SJCRH30 (cell line): ENCODE results near the gene SLC22A23. TPM values are rescaled to one million over a fixed set of nuclear protein-coding genes. Genes with fewer than 3 reads are reported as not detected.
A peak's percentile ranks its signal among the peaks of the same experiment; 100 is the strongest.

Experiments used
- DNase-seq, 2 experiments: peaks; one replicate each; pipeline ENCODE4 v3.0.0-alpha.2; 2015 to 2020
- H3K27ac ChIP-seq: fragments of 250-450 bp; sonication (Bioruptor Pico); 2 replicates; pipeline ENCODE4 v1.5.1; 2020; ENCODE audit warnings: mild to moderate bottlenecking, moderate library complexity
- H3K27me3 ChIP-seq: fragments of 250-450 bp; sonication (Bioruptor Pico); 2 replicates; pipeline ENCODE4 v1.5.1; 2020; ENCODE audit warnings: mild to moderate bottlenecking, moderate library complexity
- H3K36me3 ChIP-seq: fragments of 250-450 bp; sonication (Bioruptor Pico); 2 replicates; pipeline ENCODE4 v1.5.1; 2020; ENCODE audit warnings: mild to moderate bottlenecking, moderate library complexity
- H3K4me1 ChIP-seq: fragments of 250-450 bp; sonication (Bioruptor Pico); 2 replicates; pipeline ENCODE4 v1.5.1; 2020; ENCODE audit warnings: mild to moderate bottlenecking, moderate library complexity
- H3K4me3 ChIP-seq: fragments of 250-450 bp; sonication (Bioruptor Pico); 2 replicates; pipeline ENCODE4 v1.5.1; 2020; ENCODE audit warnings: mild to moderate bottlenecking, moderate library complexity
- H3K9me3 ChIP-seq: fragments of 250-450 bp; sonication (Bioruptor Pico); replicated peaks from 2 replicates; pipeline ENCODE4 v1.5.1; 2020; ENCODE audit warnings: mild to moderate bottlenecking, moderate library complexity
- total RNA-seq: library from RNA; depleted of rRNA; stranded (reverse); fragments of >200 nt; shearing (Covaris generic); gene quantifications from 2 replicates; pipeline ENCODE4 v1.2.3, GENCODE V29; 2014

The SLC22A23 gene
- total RNA-seq, 1 experiment from 2014 or later: 0.43 TPM

DNA sequence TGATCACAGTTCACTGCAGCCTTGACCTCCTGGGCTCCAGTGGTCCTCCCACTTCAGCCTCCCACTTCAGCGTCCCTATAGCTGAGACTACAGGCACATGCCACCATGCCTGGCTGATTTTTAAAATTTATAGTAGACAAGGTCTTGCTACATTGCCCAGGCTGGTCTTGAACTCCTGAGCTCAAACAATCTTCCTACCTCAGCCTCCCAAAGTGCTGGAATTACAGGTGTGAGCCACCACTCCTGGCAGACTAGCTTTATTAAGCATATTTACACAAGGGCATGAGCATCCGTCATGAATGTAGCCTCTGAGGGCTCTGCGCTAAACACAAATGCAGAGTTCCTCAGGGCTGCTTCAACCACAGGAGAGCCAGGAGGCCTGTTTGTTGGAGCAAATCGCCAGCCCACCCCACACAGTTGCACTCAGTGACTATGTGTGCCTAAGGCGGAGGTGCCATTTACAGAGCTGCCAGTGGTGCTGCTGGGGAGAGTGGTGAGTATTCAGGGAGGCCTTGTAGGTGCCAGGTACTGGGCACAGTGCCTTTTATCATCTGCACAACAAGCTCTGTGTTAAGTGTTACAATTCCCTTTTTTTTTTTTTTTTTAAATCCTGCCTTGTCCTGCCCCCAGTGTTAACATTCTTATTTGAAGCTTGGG lies 119.9 kb downstream of the SLC22A23 start:
- H3K9me3 ChIP-seq: no peaks in the 10 kb centered on the region
- peaks cover 44% of the 10 kb centered on the region for H3K4me1 ChIP-seq
- H3K27ac ChIP-seq: no peak overlapping the region

DNA sequence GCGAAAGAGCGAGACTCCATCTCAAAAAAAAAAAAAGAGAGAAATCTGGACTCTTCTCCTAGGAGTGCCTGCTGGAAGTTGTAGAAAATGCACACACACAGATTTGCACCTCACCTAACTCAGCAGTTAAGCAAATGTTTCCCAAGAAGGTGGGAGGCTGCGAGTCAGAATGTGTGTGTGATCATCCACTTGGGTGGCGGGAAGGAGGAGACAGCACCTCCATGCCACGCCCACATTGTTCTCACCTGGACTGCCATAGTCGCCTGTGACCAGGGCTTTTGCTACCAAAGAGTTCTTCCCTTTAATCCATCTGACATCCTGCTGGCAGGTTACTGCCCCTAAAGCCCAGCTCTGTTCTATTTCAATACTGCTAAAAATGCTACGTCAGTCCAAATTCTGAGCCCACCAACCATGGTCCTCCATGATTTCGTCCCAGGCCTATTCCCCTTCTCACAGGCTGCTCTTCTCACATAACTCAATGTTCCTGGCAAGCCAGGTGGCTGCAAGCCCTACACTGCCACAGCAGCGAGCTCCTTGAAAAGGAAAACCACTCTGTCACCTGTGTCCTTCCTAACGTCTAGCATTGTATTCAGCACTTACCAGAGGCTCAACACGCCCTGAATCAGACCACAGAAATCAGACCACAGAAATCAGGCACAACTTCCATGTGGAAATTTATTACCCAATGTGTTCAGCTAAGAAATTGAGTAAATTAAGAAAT lies 120.6 kb downstream of the SLC22A23 start:
- no peak for DNase-seq
- H3K4me1 ChIP-seq: peaks cover 39% of the 10 kb centered on the region
- no peak overlapping the region for H3K4me3 ChIP-seq
- no peaks in the 10 kb centered on the region for H3K9me3 ChIP-seq
- no peaks in the 10 kb centered on the region for H3K27me3 ChIP-seq
- no peak overlapping the region for H3K27ac ChIP-seq
- H3K36me3 ChIP-seq: no peaks in the 10 kb centered on the region

More for the DNA sequence above, 119.9 kb downstream of the SLC22A23 start:
- no peak overlapping the region for H3K4me3 ChIP-seq
- no peaks in the 10 kb centered on the region for H3K27me3 ChIP-seq
- DNase-seq: no peak
- H3K36me3 ChIP-seq: no peaks in the 10 kb centered on the region

DNA sequence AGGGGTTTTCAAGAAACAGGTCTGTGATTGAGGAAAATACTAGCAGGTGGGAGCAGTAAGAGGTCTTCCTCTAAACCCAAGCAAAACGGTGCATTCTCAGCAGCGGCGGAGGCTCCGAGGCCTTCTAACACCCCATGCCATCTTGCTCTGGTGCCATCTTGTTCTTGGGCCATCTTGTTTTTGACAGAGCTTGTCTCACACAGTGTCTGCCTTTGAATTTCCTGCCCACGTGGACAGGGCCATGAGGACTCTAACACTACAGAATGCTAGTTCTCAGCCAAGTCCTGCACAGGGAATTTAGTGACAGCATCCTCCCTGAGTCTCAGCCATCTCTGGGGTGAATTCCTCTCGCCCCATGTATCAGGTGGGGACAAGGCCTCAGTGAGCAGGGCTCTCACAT lies 121.7 kb downstream of the SLC22A23 start:
- Histone ChIP-seq H3K4me3 (no peak overlapping the region), H3K27me3 (no peaks in the 10 kb centered on the region), H3K9me3 (no peaks in the 10 kb centered on the region), H3K36me3 (no peaks in the 10 kb centered on the region), H3K27ac (peak overlapping the region; percentile 23), H3K4me1 (peaks cover 31% of the 10 kb centered on the region)
- DNase-seq: no peak

DNA sequence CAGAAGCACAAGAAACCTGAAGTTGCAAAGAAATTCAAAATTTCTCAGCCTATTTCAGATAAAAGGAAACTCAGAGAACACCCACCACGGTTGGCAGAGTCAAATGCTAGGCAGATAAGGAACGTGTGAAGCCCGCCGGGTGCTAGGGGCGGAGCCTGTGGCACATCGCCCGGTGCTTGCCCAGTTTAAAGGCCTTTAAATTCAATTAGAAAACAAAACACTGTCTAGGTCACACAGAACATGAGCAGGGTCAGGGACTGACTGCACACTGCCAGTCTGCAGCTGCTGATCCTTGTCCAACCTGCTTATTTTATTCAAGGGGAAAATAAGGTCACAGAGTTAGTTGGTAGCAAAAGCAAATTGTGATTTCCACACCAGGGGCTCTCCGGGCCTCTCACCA lies 122.3 kb downstream of the SLC22A23 start:
- peaks cover 24% of the 10 kb centered on the region for H3K4me1 ChIP-seq
- no peaks in the 10 kb centered on the region for H3K9me3 ChIP-seq
- peak overlapping the region; percentile 23 for H3K27ac ChIP-seq
- H3K4me3 ChIP-seq: no peak overlapping the region
- H3K36me3 ChIP-seq: no peaks in the 10 kb centered on the region
- H3K27me3 ChIP-seq: no peaks in the 10 kb centered on the region
- DNase-seq: peak; percentile 66 to 78

DNA sequence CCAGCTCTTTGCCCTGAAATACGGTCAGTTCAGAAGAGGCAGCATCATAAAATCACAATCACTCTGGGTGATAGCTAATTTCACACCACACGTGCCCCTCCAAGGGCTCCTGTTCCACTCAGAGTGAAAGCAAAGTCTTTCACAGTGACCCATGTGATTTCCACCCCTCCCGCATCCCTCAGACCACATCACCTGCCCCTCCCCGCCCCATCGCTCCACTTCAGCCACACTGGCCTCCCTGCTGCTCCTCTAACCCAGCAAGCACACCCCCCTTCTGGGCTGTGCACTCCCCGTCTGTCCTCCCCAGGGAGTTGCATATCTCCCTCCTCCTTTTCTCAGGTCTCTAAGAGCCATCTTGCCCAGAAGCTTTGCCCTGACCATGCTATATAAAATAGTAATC lies 123.6 kb downstream of the SLC22A23 start:
- H3K4me3 ChIP-seq: no peak overlapping the region
- no peaks in the 10 kb centered on the region for H3K36me3 ChIP-seq
- no peaks in the 10 kb centered on the region for H3K27me3 ChIP-seq
- DNase-seq: no peak
- peaks cover 19% of the 10 kb centered on the region for H3K4me1 ChIP-seq
- H3K27ac ChIP-seq: no peak overlapping the region
- H3K9me3 ChIP-seq: no peaks in the 10 kb centered on the region

DNA sequence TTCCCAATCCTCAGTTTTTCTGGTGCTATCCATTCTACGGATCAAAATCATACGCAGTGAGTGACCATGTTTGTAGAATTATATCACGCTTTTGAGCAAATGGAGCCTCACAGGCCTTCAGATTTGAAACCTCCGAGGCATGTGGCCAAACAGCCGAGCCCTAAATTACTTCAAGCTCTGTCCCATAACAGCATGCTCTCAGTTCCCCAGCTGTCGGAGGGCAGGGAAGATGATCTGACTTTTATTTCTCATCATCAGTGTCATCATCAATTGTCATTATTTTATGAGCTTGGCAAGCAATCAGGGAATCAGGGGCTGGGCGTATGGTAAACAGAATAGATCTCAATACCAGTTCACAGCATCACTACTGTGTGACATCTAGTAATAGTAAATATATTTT lies 124.9 kb downstream of the SLC22A23 start:
- H3K36me3 ChIP-seq: no peaks in the 10 kb centered on the region
- H3K27ac ChIP-seq: no peak overlapping the region
- no peak overlapping the region for H3K4me3 ChIP-seq
- H3K4me1 ChIP-seq: peaks cover 11% of the 10 kb centered on the region
- no peak for DNase-seq
- no peaks in the 10 kb centered on the region for H3K27me3 ChIP-seq
- no peaks in the 10 kb centered on the region for H3K9me3 ChIP-seq

DNA sequence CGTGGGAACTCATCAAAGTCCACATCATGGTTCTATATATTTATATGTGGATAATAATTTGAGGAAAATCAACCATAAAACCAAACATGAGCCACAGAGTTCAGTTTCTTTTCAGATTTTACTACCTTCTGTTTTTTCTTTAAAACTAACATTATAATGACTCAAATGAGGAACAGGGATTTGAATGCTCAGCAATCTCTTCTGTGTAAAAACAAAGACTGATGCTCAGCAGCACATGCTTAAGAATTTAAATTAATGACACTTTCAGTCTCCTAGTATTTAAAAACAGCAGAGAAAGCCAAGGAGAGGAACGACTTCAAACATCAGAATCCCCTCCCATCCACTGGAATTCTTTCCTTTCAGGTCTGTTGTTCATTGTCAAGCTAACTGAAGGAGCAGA lies 125.4 kb downstream of the SLC22A23 start:
- no peak overlapping the region for H3K27ac ChIP-seq
- H3K4me3 ChIP-seq: no peak overlapping the region
- H3K36me3 ChIP-seq: no peaks in the 10 kb centered on the region
- peaks cover 11% of the 10 kb centered on the region for H3K4me1 ChIP-seq
- no peak for DNase-seq
- no peaks in the 10 kb centered on the region for H3K27me3 ChIP-seq
- no peaks in the 10 kb centered on the region for H3K9me3 ChIP-seq

DNA sequence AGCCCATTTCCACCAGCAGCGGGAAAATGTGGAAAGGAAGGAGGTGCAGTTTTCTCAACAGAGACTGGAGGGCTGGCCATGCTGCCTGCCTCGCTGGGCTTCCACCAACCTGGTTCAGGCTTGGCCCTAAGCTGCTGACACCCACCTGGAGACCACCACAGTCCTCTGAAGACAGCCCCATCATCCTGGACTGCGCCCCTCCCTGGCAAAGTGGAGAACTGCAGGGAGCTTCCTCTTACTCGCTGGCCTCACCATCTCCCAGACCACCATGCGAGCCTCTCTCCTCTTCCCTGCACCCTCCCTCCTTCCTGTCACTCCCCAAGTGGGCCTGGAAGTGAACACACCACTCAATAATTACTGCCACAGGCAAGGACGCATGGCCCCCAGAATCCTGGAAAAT lies 126.7 kb downstream of the SLC22A23 start:
- no peak overlapping the region for H3K27ac ChIP-seq
- H3K27me3 ChIP-seq: no peaks in the 10 kb centered on the region
- no peak overlapping the region for H3K4me3 ChIP-seq
- H3K36me3 ChIP-seq: no peaks in the 10 kb centered on the region
- H3K9me3 ChIP-seq: no peaks in the 10 kb centered on the region
- DNase-seq: no peak
- peaks cover 14% of the 10 kb centered on the region for H3K4me1 ChIP-seq

DNA sequence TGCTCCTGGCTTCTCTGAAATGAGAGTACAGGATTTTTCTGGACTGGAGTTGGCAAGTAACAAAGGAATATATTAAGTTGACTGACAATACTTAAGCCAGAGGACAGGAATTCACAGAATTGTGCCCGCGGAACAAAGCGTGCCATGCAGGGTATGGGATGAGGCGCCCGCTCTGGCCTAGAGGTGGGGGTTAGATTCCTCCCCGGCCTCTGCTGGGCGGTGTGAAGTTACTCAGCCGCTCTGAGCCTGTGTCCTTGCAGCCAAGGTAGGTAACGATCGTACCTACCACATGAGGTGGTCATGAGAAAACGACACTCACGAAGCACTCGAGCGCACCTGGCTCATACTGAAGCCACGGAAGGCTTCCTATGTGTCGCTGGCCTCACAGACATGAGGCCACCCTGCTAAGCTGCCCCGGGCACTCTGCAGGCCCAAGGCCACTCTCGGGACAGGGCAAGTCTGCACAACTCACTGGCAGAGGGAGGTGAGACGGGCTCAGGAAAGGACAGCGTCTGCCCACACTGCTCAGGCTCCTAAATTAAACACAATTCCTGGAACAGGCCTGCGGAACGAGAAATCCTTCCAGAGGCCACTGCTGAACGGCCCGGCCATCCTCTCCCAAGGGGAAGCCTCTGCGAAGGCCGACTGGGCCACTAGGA lies 127.3 kb downstream of the SLC22A23 start:
- Histone ChIP-seq H3K9me3 (no peaks in the 10 kb centered on the region), H3K27me3 (no peaks in the 10 kb centered on the region), H3K4me1 (peaks cover 15% of the 10 kb centered on the region), H3K27ac (no peak overlapping the region), H3K4me3 (no peak overlapping the region), H3K36me3 (no peaks in the 10 kb centered on the region)
- DNase-seq: no peak

DNA sequence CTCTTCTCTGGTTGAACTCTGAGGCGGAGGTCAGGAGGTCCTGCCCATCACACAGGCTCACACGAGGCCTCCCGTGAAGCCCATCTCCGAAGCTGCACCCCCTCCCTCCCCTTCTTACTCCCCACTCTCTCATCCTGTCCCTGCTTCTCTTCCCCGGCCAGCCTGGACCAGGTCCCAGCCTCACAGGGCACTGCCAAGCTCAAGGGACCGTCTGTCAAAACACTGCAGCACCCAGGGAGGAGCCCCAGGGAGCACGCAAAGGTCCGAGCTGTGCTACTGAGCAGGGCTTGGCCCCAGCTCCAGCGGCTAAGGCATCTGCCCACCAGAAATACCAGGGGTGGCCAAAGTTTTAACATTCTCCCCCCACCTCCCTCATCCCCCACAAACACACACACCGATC lies 128.1 kb downstream of the SLC22A23 start:
- no peak overlapping the region for H3K27ac ChIP-seq
- H3K27me3 ChIP-seq: no peaks in the 10 kb centered on the region
- H3K4me3 ChIP-seq: no peak overlapping the region
- DNase-seq: no peak
- peaks cover 18% of the 10 kb centered on the region for H3K4me1 ChIP-seq
- H3K36me3 ChIP-seq: no peaks in the 10 kb centered on the region
- H3K9me3 ChIP-seq: no peaks in the 10 kb centered on the region

DNA sequence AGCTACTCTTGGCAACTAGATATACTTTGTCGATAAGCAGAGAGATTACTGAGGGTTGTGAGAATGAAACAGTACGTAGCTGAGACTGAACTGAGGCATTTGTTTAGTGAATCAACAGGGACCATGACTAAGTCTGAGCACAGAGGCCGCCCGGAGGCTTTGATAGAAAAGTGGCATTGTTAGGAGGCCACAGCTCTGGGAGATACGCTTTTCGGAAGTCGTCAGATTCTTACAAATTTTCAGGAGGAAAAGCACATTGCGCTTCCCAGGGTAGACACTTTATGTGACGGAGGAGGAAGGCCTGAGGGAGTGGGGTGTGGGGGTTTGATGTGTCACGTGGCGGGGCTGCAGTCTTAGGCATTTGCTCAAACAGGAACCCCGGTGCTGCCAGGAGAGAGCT lies 128.7 kb downstream of the SLC22A23 start:
- no peaks in the 10 kb centered on the region for H3K27me3 ChIP-seq

DNA sequence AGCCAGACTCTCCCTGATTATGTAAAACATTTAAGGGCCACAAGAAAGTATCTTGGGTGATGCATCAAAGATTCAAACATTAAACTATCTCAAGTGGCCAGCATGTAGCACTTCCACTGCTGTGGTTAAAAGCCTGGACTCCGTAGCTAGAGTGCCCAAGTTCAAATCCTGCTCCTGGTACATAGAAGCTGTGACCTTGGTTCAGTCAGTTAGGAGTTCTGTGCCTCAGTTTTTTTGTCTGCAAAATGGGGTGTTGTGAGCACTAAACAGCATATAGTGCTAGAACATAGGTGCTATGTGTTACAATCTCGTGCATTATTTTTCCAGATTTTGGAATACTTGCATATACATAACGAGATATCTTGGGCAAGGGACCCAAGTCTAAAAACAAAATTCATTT lies 129.4 kb downstream of the SLC22A23 start:
- H3K27me3 ChIP-seq: no peaks in the 10 kb centered on the region
- peaks cover 18% of the 10 kb centered on the region for H3K4me1 ChIP-seq
- no peaks in the 10 kb centered on the region for H3K9me3 ChIP-seq
- no peaks in the 10 kb centered on the region for H3K36me3 ChIP-seq
- no peak overlapping the region for H3K4me3 ChIP-seq
- DNase-seq: no peak
- no peak overlapping the region for H3K27ac ChIP-seq

More for the DNA sequence above, 128.7 kb downstream of the SLC22A23 start:
- DNase-seq: no peak
- H3K9me3 ChIP-seq: no peaks in the 10 kb centered on the region
- H3K4me3 ChIP-seq: no peak overlapping the region
- H3K36me3 ChIP-seq: no peaks in the 10 kb centered on the region
- peaks cover 18% of the 10 kb centered on the region for H3K4me1 ChIP-seq
- H3K27ac ChIP-seq: no peak overlapping the region

DNA sequence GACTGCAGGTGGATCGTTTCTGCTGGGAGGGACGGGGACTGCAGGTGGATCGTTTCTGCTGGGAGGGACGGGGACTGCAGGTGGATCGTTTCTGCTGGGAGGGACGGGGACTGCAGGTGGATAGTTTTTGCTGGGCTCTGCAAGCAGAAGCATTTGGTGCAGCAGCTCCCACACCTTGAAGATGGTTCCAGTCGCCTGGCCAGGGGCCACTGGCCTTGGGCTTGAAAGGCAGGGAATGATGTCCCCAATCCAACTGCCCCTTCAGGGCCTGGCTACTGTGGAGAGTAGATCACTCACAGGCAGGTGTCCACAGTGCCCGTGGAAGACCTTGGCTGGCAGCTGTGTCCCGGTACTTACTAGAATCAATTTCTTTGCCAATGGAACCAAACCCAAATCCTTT lies 129.9 kb downstream of the SLC22A23 start:
- H3K4me1 ChIP-seq: peaks cover 18% of the 10 kb centered on the region
- no peak overlapping the region for H3K27ac ChIP-seq
- H3K36me3 ChIP-seq: no peaks in the 10 kb centered on the region
- no peaks in the 10 kb centered on the region for H3K27me3 ChIP-seq
- no peak for DNase-seq
- H3K9me3 ChIP-seq: no peaks in the 10 kb centered on the region
- no peak overlapping the region for H3K4me3 ChIP-seq

DNA sequence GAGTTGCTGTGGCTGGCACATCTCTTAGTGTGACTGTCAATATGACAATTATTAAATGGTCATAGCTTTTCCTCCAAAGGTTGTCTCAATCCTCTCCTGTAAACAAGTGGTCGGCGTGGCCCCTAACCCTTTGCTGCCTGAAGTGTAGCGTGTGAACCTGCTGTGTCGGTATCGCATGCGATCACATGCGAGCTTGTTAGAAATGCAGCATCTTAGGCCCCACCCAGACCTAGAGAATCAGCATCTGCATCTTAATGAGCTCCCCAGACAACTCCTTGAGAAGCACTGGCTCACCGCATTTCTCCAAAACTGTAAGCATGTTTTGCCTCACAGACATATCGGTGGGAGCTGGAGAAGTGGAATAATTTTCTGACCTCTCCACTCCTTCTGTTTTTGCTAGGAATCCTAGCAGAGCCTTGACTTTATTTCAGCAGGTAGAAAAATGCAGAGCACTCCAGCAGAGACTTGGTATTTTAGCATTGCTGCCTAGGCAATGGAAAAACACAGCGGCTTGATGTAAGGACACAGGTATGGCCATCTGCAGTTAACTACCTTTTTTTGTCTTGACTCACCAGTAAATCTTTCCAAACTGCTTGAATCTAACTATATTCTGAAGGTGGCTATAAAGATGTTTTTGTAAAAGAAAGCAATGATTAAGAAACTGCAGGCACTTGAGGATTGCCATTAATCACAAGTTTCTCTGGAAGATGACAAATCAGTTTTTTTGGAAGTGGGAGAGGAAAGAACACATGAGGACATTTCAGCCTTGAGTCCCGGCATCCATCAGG lies 130.5 kb downstream of the SLC22A23 start:
- H3K4me1 ChIP-seq: peaks cover 18% of the 10 kb centered on the region

DNA sequence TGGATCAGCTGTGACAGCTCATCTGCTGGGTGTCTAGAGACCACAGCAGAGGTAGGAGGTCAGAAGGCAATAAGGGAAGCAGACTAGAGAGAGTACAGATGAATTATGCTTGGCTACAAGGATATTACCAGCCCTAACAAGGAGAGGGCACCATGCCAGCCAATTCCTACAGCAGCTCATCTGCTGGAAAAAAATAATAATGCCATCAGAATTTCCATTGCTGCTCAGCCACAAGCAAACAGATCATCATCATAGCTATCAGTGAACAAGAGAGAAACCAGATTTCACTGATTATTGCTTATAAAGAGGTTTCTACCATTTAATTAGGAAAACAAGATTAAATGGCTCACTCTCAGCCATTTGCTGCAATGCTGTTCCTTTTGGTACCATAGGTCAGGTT lies 131.6 kb downstream of the SLC22A23 start:
- Histone ChIP-seq H3K4me3 (no peak overlapping the region), H3K27ac (peak overlapping the region; percentile 84)
- peak; percentile 11 to 47 for DNase-seq

More for the DNA sequence above, 130.5 kb downstream of the SLC22A23 start:
- H3K27ac ChIP-seq: no peak overlapping the region
- no peaks in the 10 kb centered on the region for H3K9me3 ChIP-seq
- H3K36me3 ChIP-seq: no peaks in the 10 kb centered on the region
- H3K4me3 ChIP-seq: no peak overlapping the region
- no peak for DNase-seq
- no peaks in the 10 kb centered on the region for H3K27me3 ChIP-seq

More for the DNA sequence above, 131.6 kb downstream of the SLC22A23 start:
- H3K9me3 ChIP-seq: no peaks in the 10 kb centered on the region
- no peaks in the 10 kb centered on the region for H3K36me3 ChIP-seq
- H3K4me1 ChIP-seq: peaks cover 18% of the 10 kb centered on the region
- H3K27me3 ChIP-seq: no peaks in the 10 kb centered on the region
